HL-60 (cell line): Measurements from ENCODE around the gene DCAF15.

Experiments used
- DNase-seq, 2 experiments: peaks; one replicate each; pipeline ENCODE4 v3.0.0-alpha.2; 2010 to 2020; ENCODE audit warnings: low read depth in 1 of 2, low spot score in 1 of 2
- H3K27ac ChIP-seq: fragments of 250-450 bp; sonication (Bioruptor Pico); replicated peaks from 2 replicates; pipeline ENCODE4 v1.5.1; 2020; ENCODE audit warnings: mild to moderate bottlenecking, moderate library complexity
- H3K27me3 ChIP-seq: fragments of 250-450 bp; sonication (Bioruptor Pico); 2 replicates; pipeline ENCODE4 v1.5.1; 2021; ENCODE audit warnings: mild to moderate bottlenecking, moderate library complexity; ENCODE audit not compliant: insufficient read depth, poor library complexity, severe bottlenecking
- H3K4me3 ChIP-seq: replicated peaks from 2 replicates; pipeline ENCODE4 v1.5.1; 2011; ENCODE audit warnings: mild to moderate bottlenecking, control low read depth, low read length; ENCODE audit not compliant: insufficient read depth
- GABPA ChIP-seq: IDR thresholded peaks from 2 replicates; pipeline ENCODE4 v1.6.1; 2012; ENCODE audit warnings: low read depth
- POLR2AphosphoS5 ChIP-seq: IDR thresholded peaks from 2 replicates; pipeline ENCODE4 v1.6.1; 2012; ENCODE audit warnings: low read depth
- SPI1 ChIP-seq: IDR thresholded peaks from 2 replicates; pipeline ENCODE4 v1.6.1; 2012; ENCODE audit warnings: low read depth, mild to moderate bottlenecking, borderline replicate concordance
- TF ChIP-seq, protein P1 (sequence below): IDR thresholded peaks from 2 replicates; pipeline ENCODE4 v1.6.1; 2012; ENCODE audit warnings: low read depth; ENCODE audit not compliant: insufficient replicate concordance
- TF ChIP-seq, protein P2 (sequence below): IDR thresholded peaks from one replicate; pipeline ENCODE4 v1.5.1; 2011; ENCODE audit warnings: low read length, control low read depth, inconsistent platforms; ENCODE audit not compliant: insufficient read depth

DCAF15 gene

DNA sequence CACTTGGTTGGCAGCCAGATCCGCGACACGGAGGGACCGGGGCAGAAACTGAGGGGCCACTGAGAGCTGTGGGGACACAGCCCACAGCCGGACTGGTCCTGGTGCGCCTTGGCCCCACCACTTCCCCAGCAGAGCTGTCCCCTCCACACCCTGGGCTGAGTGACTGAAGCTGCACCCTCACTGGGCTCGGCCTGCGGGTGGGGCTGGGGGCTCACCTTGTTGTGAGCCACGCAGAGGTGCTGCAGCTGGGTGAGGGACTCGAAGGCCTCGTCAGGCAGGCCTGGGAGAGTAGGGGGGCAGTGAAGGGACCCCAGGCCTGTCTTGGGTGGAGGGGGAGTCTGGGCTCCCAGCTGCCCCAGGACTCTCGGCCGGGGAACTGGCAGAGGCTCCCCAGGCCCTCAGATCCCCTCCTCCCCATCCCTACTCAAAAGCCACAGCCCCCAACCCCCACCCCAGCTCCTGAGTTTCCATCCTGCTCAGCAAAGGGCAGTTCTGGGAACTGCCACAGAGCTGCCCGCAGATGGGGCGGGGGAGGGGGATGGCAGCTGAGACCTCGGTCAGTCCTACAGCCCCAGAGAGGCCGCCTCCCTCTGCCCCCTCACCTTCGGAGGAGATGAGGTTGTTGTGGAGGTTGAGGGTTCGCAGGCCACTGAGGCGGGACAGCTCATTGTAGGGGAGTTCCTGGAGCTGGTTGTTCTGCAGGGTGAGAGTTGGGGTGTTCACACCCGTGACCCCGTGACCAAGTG is 16.4 kb upstream of the DCAF15 start:
- DNase-seq: no peak
- TF ChIP-seq, protein P1, sequence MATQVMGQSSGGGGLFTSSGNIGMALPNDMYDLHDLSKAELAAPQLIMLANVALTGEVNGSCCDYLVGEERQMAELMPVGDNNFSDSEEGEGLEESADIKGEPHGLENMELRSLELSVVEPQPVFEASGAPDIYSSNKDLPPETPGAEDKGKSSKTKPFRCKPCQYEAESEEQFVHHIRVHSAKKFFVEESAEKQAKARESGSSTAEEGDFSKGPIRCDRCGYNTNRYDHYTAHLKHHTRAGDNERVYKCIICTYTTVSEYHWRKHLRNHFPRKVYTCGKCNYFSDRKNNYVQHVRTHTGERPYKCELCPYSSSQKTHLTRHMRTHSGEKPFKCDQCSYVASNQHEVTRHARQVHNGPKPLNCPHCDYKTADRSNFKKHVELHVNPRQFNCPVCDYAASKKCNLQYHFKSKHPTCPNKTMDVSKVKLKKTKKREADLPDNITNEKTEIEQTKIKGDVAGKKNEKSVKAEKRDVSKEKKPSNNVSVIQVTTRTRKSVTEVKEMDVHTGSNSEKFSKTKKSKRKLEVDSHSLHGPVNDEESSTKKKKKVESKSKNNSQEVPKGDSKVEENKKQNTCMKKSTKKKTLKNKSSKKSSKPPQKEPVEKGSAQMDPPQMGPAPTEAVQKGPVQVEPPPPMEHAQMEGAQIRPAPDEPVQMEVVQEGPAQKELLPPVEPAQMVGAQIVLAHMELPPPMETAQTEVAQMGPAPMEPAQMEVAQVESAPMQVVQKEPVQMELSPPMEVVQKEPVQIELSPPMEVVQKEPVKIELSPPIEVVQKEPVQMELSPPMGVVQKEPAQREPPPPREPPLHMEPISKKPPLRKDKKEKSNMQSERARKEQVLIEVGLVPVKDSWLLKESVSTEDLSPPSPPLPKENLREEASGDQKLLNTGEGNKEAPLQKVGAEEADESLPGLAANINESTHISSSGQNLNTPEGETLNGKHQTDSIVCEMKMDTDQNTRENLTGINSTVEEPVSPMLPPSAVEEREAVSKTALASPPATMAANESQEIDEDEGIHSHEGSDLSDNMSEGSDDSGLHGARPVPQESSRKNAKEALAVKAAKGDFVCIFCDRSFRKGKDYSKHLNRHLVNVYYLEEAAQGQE: no peak
- no peak for TF ChIP-seq SPI1
- TF ChIP-seq, protein P2, sequence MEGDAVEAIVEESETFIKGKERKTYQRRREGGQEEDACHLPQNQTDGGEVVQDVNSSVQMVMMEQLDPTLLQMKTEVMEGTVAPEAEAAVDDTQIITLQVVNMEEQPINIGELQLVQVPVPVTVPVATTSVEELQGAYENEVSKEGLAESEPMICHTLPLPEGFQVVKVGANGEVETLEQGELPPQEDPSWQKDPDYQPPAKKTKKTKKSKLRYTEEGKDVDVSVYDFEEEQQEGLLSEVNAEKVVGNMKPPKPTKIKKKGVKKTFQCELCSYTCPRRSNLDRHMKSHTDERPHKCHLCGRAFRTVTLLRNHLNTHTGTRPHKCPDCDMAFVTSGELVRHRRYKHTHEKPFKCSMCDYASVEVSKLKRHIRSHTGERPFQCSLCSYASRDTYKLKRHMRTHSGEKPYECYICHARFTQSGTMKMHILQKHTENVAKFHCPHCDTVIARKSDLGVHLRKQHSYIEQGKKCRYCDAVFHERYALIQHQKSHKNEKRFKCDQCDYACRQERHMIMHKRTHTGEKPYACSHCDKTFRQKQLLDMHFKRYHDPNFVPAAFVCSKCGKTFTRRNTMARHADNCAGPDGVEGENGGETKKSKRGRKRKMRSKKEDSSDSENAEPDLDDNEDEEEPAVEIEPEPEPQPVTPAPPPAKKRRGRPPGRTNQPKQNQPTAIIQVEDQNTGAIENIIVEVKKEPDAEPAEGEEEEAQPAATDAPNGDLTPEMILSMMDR: no peak
- no peak for TF ChIP-seq GABPA
- TF ChIP-seq POLR2AphosphoS5: no peak
- no peak overlapping the region for H3K4me3 ChIP-seq
- no peak overlapping the region for H3K27ac ChIP-seq
- no peaks in the 10 kb centered on the region for H3K27me3 ChIP-seq

DNA sequence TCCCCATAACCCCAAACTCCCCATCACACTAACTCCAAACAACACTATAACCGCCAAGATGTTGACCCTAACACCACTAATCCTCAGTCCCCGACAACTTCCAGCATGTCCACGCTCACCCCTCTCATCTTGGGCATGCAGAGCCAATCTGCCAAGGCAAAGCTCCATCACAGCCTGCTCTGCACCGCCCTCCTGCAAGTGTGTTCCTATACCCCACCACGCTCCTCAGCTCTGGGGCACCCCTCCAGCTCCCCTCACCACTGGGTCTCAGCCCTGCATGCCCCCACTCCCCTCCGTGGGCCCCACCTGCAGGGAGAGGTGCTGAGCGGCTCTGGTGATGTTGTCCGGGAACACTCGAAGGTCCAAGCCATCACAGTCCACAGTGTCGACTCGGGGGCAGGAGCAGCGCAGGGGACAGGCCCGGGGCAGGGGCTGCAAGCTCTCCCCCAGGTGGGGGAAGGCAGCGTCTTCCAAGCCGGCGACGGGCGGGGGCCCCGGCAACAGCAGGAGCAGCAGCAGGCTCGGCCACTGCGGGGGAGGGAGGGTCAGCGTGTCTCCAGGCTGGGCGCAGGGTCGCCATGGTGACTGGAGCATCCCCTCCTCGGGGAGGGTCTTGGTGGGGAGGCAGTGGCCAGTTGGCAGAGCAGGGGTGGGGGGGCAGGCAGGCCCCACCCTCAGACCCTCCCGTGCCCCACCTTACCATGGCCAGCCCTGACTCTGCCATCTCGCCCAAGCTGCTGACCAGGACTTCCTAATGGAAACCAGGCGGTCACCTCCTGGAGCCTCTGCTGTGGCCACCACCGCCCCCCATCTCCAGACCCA is 14.6 kb upstream of the DCAF15 start:
- DNase-seq: no peak
- no peak overlapping the region for H3K27ac ChIP-seq
- no peak overlapping the region for H3K4me3 ChIP-seq
- TF ChIP-seq, protein P1: no peak
- TF ChIP-seq GABPA (no peak), SPI1 (no peak), POLR2AphosphoS5 (no peak)
- TF ChIP-seq, protein P2: no peak
- H3K27me3 ChIP-seq: no peaks in the 10 kb centered on the region

DNA sequence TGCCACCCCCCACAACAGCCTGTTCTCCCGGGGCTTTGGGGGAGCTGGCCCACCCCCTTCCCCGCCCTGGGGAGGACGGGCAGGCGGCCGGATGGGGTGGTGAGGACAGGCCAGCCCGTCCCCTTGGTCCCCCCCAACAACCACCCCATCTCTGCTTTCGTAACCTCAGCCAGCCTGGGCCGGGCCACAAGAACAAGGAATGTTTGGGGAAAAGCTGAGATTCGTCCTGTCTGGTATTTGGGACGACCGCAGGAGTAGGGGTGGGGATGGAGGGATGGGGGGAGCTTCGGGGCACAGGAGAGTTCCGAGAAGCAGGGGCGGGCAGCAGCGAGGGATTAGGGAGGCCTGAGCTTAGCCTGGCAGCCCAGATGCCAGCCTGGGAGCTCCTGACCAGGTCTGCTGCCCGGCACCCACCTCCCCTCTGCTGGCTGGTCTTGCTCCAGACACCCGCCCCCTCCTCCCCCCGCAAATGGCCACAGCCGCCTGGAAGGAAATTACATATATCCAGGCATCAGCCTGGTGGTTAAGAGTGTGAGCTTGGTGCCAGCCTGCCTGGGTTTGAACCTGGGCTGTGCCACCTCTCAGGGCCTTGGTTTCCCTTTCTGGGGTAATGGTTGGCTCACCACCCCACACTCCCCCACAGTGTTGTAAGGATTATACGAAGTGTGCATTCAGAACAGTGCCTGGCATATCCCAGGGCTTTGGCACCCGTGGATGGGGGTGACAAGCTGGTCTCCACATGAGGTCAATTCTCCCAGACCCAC is 13.8 kb upstream of the DCAF15 start, which contains the start of gene PODNL1:
PODNL1 (minus strand) TSS at position 117 of the 764 bp plus-strand sequence. CDS start 236 bp downstream, outside the sequence.
- TF ChIP-seq, protein P1: no peak
- TF ChIP-seq POLR2AphosphoS5: no peak
- TF ChIP-seq GABPA: no peak
- TF ChIP-seq, protein P2: no peak
- no peak for TF ChIP-seq SPI1
- no peak within 1 kb of the TSS for H3K27ac ChIP-seq
- no peak for DNase-seq
- no peaks in the 10 kb centered on the region for H3K27me3 ChIP-seq
- H3K4me3 ChIP-seq: no peak within 1 kb of the TSS
